GM12878 (cell line): ENCODE results near the gene LRRC39. TPM values are rescaled to one million over a fixed set of nuclear protein-coding genes. Genes with fewer than 3 reads are reported as not detected.

Source experiments
- ASH2L ChIP-seq: fragments of 300-600, 200-600 bp; sonication (generic); IDR thresholded peaks from 2 replicates; pipeline ENCODE4 v1.6.1; 2017; ENCODE audit warnings: low read depth, mild to moderate bottlenecking, borderline replicate concordance
- CHD4 ChIP-seq: fragments of 200-600 bp; sonication (generic); IDR thresholded peaks from 2 replicates; pipeline ENCODE4 v1.6.1; 2016; ENCODE audit warnings: mild to moderate bottlenecking
- CREM ChIP-seq: IDR thresholded peaks from 2 replicates; pipeline ENCODE4 v1.6.1; 2014; ENCODE audit warnings: antibody characterized with exemption, low read depth
- EED ChIP-seq: sonication (generic); IDR thresholded peaks from 2 replicates; pipeline ENCODE4 v1.6.1; 2016; ENCODE audit warnings: antibody characterized with exemption, low read depth
- ESRRA ChIP-seq: IDR thresholded peaks from 2 replicates; pipeline ENCODE4 v1.6.1; 2012; ENCODE audit warnings: mild to moderate bottlenecking, low read length, improper control_type of control experiment
- GATAD2B ChIP-seq: fragments of 450-650 bp; conservative IDR thresholded peaks from 2 replicates; pipeline ENCODE4 v1.6.1; 2017; ENCODE audit warnings: low read depth, mild to moderate bottlenecking, moderate library complexity
- HCFC1 ChIP-seq: fragments of 150-350 bp; IDR thresholded peaks from 2 replicates; pipeline ENCODE4 v1.6.1; 2014; ENCODE audit warnings: low read length
- MYB ChIP-seq: fragments of 150-350 bp; IDR thresholded peaks from 2 replicates; pipeline ENCODE4 v1.6.1; 2014; ENCODE audit warnings: mild to moderate bottlenecking, low read depth, low read length, borderline replicate concordance
- NR2F1 ChIP-seq: fragments of 450-650 bp; conservative IDR thresholded peaks from 2 replicates; pipeline ENCODE4 v1.6.1; 2017; ENCODE audit warnings: mild to moderate bottlenecking
- NRF1 ChIP-seq: conservative IDR thresholded peaks from 2 replicates; pipeline ENCODE4 v1.6.1; 2011; ENCODE audit warnings: mild to moderate bottlenecking, low read depth, low read length, improper control_type of control experiment
- POLR2AphosphoS2 ChIP-seq: IDR thresholded peaks from 2 replicates; pipeline ENCODE4 v1.6.1; 2011; ENCODE audit warnings: low read depth, mild to moderate bottlenecking, low read length, improper control_type of control experiment, moderate library complexity
- RCOR1 ChIP-seq: conservative IDR thresholded peaks from 2 replicates; pipeline ENCODE4 v1.6.1; 2012; ENCODE audit warnings: low read depth, low read length, improper control_type of control experiment
- SIN3A ChIP-seq: IDR thresholded peaks from 2 replicates; pipeline ENCODE4 v1.6.1; 2012; ENCODE audit warnings: low read depth, low read length, improper control_type of control experiment
- SMC3 ChIP-seq: IDR thresholded peaks from 2 replicates; pipeline ENCODE4 v1.6.1; 2011; ENCODE audit warnings: low read length, improper control_type of control experiment, borderline replicate concordance
- SUPT20H ChIP-seq: IDR thresholded peaks from 2 replicates; pipeline ENCODE4 v1.6.1; 2011; ENCODE audit warnings: low read depth, mild to moderate bottlenecking, low read length, moderate library complexity, borderline replicate concordance; ENCODE audit not compliant: control insufficient read depth
- TARDBP ChIP-seq: IDR thresholded peaks from 2 replicates; pipeline ENCODE4 v1.6.1; 2016; ENCODE audit warnings: borderline replicate concordance
- TCF12 ChIP-seq: IDR thresholded peaks from 2 replicates; pipeline ENCODE4 v1.6.1; 2011; ENCODE audit warnings: low read depth, mild to moderate bottlenecking, low read length
- TCF3 ChIP-seq: IDR thresholded peaks from 2 replicates; pipeline ENCODE4 v1.6.1; 2012; ENCODE audit warnings: low read depth, mild to moderate bottlenecking, low read length, borderline replicate concordance; ENCODE audit not compliant: insufficient read depth
- YBX1 ChIP-seq: fragments of 450-650 bp; IDR thresholded peaks from 2 replicates; pipeline ENCODE4 v1.6.1; 2016; ENCODE audit warnings: antibody characterized with exemption
- ZNF24 ChIP-seq: fragments of 450-650 bp; IDR thresholded peaks from 2 replicates; pipeline ENCODE4 v1.6.1; 2017; ENCODE audit warnings: antibody characterized with exemption, mild to moderate bottlenecking
- polyA plus RNA-seq, 11 experiments: library from polyadenylated mRNA; depleted of rRNA in 4 of 11; unstranded in 6 of 11; stranded (reverse) in 5 of 11; fragments of >200 nt; fragmentation: Nextera tagmentation in 4 of 11; fragmentation: Illumina TruSeq in 1 of 11; extraction: Ambion mirVana in 4 of 11; extraction: Trizol in 1 of 11; gene quantifications; 1 replicate in 1 of 11; 2 replicates in 10 of 11; pipeline versions ENCODE4 v1.2.1 to v1.2.3, GENCODE V29; 2011 to 2016; ENCODE audit warnings: inconsistent platforms in 2 of 11, missing spikeins in 2 of 11, low read depth in 1 of 11
- total RNA-seq, 4 experiments: library from RNA; depleted of rRNA in 3 of 4; stranded (reverse); fragments of >200 nt in 3 of 4; fragmentation: Illumina TruSeq in 1 of 4; extraction: Trizol in 1 of 4; gene quantifications; 2 replicates each; pipeline versions ENCODE4 v1.2.1 to v1.2.3, GENCODE V29; 2013 to 2021
- TF ChIP-seq, protein P1 (sequence below): fragments of 450-650 bp; IDR thresholded peaks from 2 replicates; pipeline ENCODE4 v1.6.1; 2016; ENCODE audit warnings: mild to moderate bottlenecking, moderate library complexity, borderline replicate concordance
- TF ChIP-seq, protein P2 (sequence below): IDR thresholded peaks from 2 replicates; pipeline ENCODE4 v1.6.1; 2012; ENCODE audit warnings: improper control_type of control experiment, low read depth, low read length; ENCODE audit not compliant: insufficient replicate concordance

The LRRC39 gene
- total and polyA plus RNA-seq, 10 of the 15 experiments (the other 5 are each of a cell fraction or from before 2014, with no cell fraction given), result 0.23 to 1.1 (median 0.56) TPM

DNA sequence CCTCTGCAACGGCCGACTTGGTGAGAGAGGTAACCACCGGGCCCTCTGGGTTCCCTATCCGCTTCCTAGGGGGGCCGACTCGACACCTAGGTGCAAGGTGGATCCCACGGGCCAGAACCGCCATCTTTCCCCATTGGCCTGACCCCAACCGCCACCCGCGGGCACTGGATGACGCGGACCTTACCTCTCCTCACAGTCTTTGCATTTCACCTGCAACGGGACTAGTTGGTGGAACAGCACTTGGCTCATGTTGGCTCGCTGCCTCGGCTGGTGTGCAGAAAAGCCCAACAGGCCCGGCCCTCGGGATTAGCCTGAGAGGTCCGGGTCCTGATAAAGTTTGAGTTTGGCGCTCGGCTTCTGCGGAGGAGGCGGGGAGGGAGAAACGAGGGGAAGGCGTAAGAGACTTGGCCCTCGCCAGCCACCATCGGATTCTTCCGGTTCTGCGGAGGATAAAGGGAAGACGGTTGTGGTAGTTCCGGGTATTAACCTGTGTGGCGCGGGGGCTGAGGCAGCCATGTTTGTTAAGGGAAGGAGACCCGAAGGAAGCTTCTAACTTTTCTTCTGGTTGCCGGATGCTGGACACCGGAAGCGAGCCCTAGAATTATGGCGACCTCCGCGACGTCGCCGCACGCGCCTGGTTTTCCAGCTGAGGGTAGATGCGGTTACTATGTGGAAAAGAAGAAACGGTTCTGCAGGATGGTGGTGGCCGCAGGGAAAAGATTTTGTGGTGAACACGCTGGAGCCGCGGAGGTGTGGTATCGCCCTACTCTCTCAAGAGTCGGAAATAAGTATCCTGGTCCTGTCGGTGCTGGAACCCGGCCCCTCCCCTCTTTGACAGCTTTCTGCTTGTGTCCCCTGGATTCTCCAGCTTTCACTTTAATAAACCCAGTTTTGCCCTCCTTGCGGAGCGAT lies 45.2 kb downstream of the LRRC39 start, which contains the start of the genes SASS6 and TRMT13 (continued):
- TF ChIP-seq, protein P1, sequence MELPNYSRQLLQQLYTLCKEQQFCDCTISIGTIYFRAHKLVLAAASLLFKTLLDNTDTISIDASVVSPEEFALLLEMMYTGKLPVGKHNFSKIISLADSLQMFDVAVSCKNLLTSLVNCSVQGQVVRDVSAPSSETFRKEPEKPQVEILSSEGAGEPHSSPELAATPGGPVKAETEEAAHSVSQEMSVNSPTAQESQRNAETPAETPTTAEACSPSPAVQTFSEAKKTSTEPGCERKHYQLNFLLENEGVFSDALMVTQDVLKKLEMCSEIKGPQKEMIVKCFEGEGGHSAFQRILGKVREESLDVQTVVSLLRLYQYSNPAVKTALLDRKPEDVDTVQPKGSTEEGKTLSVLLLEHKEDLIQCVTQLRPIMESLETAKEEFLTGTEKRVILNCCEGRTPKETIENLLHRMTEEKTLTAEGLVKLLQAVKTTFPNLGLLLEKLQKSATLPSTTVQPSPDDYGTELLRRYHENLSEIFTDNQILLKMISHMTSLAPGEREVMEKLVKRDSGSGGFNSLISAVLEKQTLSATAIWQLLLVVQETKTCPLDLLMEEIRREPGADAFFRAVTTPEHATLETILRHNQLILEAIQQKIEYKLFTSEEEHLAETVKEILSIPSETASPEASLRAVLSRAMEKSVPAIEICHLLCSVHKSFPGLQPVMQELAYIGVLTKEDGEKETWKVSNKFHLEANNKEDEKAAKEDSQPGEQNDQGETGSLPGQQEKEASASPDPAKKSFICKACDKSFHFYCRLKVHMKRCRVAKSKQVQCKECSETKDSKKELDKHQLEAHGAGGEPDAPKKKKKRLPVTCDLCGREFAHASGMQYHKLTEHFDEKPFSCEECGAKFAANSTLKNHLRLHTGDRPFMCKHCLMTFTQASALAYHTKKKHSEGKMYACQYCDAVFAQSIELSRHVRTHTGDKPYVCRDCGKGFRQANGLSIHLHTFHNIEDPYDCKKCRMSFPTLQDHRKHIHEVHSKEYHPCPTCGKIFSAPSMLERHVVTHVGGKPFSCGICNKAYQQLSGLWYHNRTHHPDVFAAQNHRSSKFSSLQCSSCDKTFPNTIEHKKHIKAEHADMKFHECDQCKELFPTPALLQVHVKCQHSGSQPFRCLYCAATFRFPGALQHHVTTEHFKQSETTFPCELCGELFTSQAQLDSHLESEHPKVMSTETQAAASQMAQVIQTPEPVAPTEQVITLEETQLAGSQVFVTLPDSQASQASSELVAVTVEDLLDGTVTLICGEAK, result peak; percentile 95
- peak; percentile 69 for TF ChIP-seq TARDBP
- TF ChIP-seq ASH2L, result no peak; the same call in 1 of the 2 replicates
- no peak for TF ChIP-seq SMC3
- TF ChIP-seq CREM, result peak; percentile 94
- peak; percentile 12; the same call in 1 of the 2 replicates for TF ChIP-seq ZNF24
- TF ChIP-seq GATAD2B, result peak; percentile 84
- no peak for TF ChIP-seq POLR2AphosphoS2
- 0 out of 2 replicates have a peak, but pooled peaks have one; percentile 37 for TF ChIP-seq NR2F1
- TF ChIP-seq CHD4, result no peak
- no peak for TF ChIP-seq ESRRA
- peak; percentile 92 for TF ChIP-seq HCFC1
- TF ChIP-seq RCOR1, result 0 out of 2 replicates have a peak, but pooled peaks have one; percentile 42
- no peak for TF ChIP-seq YBX1
- peak; percentile 99 for TF ChIP-seq SIN3A
- TF ChIP-seq EED, result no peak
- TF ChIP-seq TCF3, result no peak
- TF ChIP-seq, protein P2, sequence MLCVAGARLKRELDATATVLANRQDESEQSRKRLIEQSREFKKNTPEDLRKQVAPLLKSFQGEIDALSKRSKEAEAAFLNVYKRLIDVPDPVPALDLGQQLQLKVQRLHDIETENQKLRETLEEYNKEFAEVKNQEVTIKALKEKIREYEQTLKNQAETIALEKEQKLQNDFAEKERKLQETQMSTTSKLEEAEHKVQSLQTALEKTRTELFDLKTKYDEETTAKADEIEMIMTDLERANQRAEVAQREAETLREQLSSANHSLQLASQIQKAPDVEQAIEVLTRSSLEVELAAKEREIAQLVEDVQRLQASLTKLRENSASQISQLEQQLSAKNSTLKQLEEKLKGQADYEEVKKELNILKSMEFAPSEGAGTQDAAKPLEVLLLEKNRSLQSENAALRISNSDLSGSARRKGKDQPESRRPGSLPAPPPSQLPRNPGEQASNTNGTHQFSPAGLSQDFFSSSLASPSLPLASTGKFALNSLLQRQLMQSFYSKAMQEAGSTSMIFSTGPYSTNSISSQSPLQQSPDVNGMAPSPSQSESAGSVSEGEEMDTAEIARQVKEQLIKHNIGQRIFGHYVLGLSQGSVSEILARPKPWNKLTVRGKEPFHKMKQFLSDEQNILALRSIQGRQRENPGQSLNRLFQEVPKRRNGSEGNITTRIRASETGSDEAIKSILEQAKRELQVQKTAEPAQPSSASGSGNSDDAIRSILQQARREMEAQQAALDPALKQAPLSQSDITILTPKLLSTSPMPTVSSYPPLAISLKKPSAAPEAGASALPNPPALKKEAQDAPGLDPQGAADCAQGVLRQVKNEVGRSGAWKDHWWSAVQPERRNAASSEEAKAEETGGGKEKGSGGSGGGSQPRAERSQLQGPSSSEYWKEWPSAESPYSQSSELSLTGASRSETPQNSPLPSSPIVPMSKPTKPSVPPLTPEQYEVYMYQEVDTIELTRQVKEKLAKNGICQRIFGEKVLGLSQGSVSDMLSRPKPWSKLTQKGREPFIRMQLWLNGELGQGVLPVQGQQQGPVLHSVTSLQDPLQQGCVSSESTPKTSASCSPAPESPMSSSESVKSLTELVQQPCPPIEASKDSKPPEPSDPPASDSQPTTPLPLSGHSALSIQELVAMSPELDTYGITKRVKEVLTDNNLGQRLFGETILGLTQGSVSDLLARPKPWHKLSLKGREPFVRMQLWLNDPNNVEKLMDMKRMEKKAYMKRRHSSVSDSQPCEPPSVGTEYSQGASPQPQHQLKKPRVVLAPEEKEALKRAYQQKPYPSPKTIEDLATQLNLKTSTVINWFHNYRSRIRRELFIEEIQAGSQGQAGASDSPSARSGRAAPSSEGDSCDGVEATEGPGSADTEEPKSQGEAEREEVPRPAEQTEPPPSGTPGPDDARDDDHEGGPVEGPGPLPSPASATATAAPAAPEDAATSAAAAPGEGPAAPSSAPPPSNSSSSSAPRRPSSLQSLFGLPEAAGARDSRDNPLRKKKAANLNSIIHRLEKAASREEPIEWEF, result no peak
- peak; percentile 80; the same call in 1 of the 2 replicates for TF ChIP-seq MYB
- no peak for TF ChIP-seq SUPT20H
- TF ChIP-seq NRF1, result no peak
- TF ChIP-seq TCF12, result no peak
